ENCODE data around the gene NUBP2. TPM values are rescaled to one million over a fixed set of nuclear protein-coding genes. Genes with fewer than 3 reads are reported as not detected.

Gene NUBP2
- total RNA-seq, 3 donors from 2014 or later, result 32.1 to 43.1 (median 39.3) TPM

GRCh38 chr16:1741553-1742165 lies 41.1 kb upstream of the NUBP2 start:
- intact Hi-C loops (cut with DNase I, micrococcal nuclease), result no loop called here
- Histone ChIP-seq H3K36me3 (ENCODE audit: low read depth) (no peaks in the 10 kb centered on the region), H3K9me3 (no peaks in the 10 kb centered on the region), H3K4me3 (no peak overlapping the region), H3K4me1 (ENCODE audit: low read depth) (no peaks in the 10 kb centered on the region)
- no peak for ATAC-seq
- TF ChIP-seq CTCF (IDR thresholded peaks at IDR 0.05), result no peak
- no peak for DNase-seq

- H3K9me3 ChIP-seq, result no peaks in the 10 kb centered on the region
- DNase-seq, result no peak
- no peak for ATAC-seq
- TF ChIP-seq CTCF (IDR thresholded peaks at IDR 0.05), result no peak
- H3K36me3 ChIP-seq (ENCODE audit: low read depth), result peaks cover 9% of the 10 kb centered on the region
- no peak overlapping the region for H3K4me3 ChIP-seq
- no peaks in the 10 kb centered on the region for H3K4me1 ChIP-seq (ENCODE audit: low read depth)
- intact Hi-C loops (cut with DNase I, micrococcal nuclease), result no loop called here
These were observed 39.1 kb upstream of the NUBP2 start for GRCh38 chr16:1743376-1744337.

GRCh38 chr16:1744338-1744840 lies 38.4 kb upstream of the NUBP2 start:
- Histone ChIP-seq H3K4me3 (no peak overlapping the region), H3K9me3 (no peaks in the 10 kb centered on the region), H3K36me3 (ENCODE audit: low read depth) (peaks cover 9% of the 10 kb centered on the region), H3K4me1 (ENCODE audit: low read depth) (no peaks in the 10 kb centered on the region)
- DNase-seq (no peak), ATAC-seq (no peak)
- TF ChIP-seq CTCF (IDR thresholded peaks at IDR 0.05), result no peak
- intact Hi-C loops (cut with DNase I, micrococcal nuclease), result no loop called here

- intact Hi-C loops (cut with DNase I, micrococcal nuclease), result no loop called here
- Histone ChIP-seq H3K36me3 (ENCODE audit: low read depth) (peaks cover 9% of the 10 kb centered on the region), H3K9me3 (no peaks in the 10 kb centered on the region), H3K4me1 (ENCODE audit: low read depth) (no peaks in the 10 kb centered on the region), H3K4me3 (no peak overlapping the region)
- TF ChIP-seq CTCF (IDR thresholded peaks at IDR 0.05), result no peak
- no peak for ATAC-seq
- no peak for DNase-seq
These were observed 37.4 kb upstream of the NUBP2 start for GRCh38 chr16:1745181-1745899.

GRCh38 chr16:1745900-1746692 lies 36.7 kb upstream of the NUBP2 start:
- H3K9me3 ChIP-seq, result no peaks in the 10 kb centered on the region
- ATAC-seq, result no peak
- no peaks in the 10 kb centered on the region for H3K4me1 ChIP-seq (ENCODE audit: low read depth)
- peaks cover 9% of the 10 kb centered on the region for H3K36me3 ChIP-seq (ENCODE audit: low read depth)
- intact Hi-C loops (cut with DNase I, micrococcal nuclease), result no loop called here
- no peak overlapping the region for H3K4me3 ChIP-seq
- DNase-seq, result no peak
- no peak for TF ChIP-seq CTCF (IDR thresholded peaks at IDR 0.05)

All from mucosa of descending colon (tissue), 3 donors.